GM23248 (cell line): ENCODE measurements around the gene PPFIBP1.
"Not testable (repeated sequence)": the region's sequence is repeated elsewhere in the genome, so short reads cannot be mapped to it uniquely, and the experiment has no call there.

Source experiments
- EZH2 ChIP-seq: fragments of 200-600 bp; sonication (generic); IDR thresholded peaks from 2 replicates; pipeline ENCODE4 v1.6.1; 2018; ENCODE audit warnings: antibody characterized with exemption, mild to moderate bottlenecking; ENCODE audit not compliant: insufficient read depth, poor library complexity, severe bottlenecking
- EZH2phosphoT487 ChIP-seq: fragments of 200-600 bp; sonication (generic); IDR thresholded peaks from 2 replicates; pipeline ENCODE4 v1.6.1; 2018; ENCODE audit warnings: antibody characterized with exemption, moderate library complexity, mild to moderate bottlenecking, low read depth; ENCODE audit not compliant: insufficient read depth

- not testable (repeated sequence) for TF ChIP-seq EZH2, EZH2phosphoT487
These were observed 116.7 kb downstream of the PPFIBP1 start for GRCh38 chr12:27640566-27641200.
